ENCODE measurements around the gene STK39. TPM values are rescaled to one million over a fixed set of nuclear protein-coding genes. Genes with fewer than 3 reads are reported as not detected.

STK39 gene
- total RNA-seq, 1 donor from 2014 or later = 13.8 TPM

DNA sequence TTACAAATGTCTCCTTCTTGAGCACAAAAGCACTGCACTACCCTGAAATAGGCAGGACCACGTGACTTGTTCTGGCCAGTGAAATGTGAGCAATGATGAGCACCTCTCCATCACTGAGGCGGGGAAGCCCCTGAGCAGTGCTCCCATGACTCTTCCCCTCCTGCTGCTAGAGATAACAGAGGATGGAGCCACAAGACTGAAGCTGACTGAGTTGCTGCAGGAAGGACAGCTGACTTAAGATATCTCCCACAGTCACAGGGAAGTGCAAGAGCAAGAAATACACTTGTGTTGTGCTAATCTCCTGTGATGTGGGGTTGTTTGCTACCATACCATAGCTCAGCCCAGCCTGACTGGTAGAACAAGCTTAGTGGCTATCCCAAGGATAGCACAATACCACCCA lies 38.7 kb downstream of the STK39 start:
- no peak for DNase-seq (ENCODE audit: low read depth)

DNA sequence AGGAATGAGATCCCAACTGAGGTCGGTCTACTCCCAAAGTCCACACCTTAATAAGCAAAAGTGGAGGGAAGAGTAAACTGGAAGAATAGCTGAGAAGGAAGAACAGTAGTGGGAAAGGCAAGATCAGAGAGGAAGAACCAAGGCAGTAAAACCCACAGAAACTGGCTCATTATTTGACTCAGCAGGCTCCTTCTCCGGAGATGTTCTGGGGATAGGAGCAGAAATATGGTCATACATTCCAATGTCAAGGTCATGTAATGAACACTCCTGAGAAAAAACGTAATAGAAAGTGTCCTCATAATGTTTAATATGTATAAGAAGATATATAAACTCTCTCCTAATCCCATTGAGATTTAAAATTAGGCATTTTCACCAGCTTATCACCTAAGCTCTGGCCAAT lies 39.5 kb downstream of the STK39 start:
- no peak for DNase-seq (ENCODE audit: low read depth)

DNA sequence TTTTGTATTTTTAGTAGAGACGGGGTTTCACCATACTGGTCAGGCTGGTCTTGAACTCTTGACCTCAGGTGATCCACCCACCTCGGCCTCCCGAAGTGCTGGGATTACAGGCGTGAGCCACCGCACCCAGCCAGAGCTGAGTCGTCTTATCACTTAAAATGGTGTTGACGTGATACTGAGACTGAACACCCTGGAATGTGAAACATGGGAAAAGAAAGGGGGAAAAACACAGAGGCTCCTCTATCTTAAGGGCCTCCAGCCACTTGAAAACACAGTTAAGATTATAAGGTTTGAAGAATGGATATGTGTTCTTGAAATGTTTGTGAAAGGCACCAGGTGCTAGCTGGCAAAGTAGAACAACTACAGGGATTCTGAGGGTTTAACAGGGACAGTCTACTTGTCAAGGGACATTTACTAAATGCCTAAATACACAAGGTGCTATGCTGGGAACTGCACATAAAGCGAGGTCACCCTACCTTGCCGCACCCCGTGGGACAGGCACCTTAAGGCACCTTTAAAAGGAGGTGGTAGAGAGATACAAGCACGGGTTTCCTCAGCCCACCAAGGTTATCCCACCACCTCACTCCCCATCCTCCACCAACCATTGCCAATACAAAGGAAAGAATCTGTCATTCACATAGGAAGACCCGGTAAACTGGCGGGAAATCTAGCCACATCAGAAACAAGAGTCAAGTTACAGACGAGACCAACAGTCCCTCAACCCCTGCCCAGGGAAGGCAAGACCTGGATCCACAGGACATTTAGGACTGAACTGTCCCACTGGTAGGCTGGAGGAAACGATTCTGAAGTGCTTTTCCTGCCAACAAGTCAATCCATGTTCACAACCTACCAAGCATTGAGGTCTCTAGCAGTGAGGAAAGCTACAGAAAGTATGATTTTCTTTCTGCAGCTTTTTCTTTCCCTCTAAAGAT lies 43.4 kb downstream of the STK39 start:
- DNase-seq (ENCODE audit: low read depth) = no peak

DNA sequence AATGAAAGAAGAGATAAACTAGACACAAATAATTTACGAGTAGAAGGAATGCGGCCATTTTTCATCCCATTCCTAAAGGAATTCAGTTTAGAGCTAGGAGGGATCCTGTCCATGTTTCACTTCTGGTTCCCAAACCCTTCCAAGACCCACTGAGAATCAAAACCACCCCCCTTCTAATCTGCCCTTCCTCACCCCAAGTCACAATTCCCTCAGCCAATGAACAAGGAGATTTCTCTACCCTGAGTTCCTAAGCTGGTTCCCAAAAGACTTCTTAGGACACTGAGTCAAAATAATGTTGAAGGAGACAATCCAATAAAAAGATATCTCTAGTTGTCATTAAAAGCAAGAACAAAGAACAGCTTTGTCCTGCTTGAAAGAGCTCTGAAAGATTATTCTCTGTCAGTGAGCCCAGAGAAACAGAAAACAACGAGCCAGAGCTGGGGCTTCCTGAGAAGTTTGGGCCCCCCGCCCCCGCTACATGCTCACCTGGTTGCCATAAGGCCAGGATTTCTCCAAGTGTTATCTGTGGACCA lies 45.7 kb downstream of the STK39 start:
- DNase-seq (ENCODE audit: low read depth) = no peak

DNA sequence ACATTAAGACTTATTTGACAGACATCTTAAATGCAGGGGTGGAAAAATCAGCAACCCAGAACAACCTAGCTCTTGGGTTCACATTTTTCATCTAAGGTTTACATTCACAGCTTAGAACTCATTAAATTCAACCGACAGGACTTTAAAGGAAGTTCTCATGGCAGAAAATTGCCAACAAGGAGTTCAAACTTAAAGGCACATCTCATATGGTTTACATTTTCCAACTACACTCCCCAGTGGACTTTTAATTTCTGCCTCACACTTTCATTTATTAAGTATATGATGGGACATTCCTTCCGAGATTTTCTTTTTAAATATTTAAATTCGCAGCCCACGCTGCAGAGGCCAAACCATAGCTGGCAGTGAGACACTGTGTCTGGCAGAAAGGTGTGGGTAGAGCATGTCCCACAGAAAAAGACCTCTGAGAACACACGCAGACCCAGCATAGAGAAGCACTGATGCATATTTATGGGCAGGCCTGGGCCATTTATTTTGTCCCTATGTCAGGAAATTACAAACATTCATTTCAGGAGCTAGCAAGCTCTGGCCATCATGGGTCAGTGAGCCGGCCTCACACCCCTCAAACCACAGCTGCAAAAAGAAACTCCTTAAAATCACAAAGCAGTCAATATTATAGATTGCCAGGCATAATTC lies 46.3 kb downstream of the STK39 start:
- DNase-seq (ENCODE audit: low read depth) = peak; percentile 80

DNA sequence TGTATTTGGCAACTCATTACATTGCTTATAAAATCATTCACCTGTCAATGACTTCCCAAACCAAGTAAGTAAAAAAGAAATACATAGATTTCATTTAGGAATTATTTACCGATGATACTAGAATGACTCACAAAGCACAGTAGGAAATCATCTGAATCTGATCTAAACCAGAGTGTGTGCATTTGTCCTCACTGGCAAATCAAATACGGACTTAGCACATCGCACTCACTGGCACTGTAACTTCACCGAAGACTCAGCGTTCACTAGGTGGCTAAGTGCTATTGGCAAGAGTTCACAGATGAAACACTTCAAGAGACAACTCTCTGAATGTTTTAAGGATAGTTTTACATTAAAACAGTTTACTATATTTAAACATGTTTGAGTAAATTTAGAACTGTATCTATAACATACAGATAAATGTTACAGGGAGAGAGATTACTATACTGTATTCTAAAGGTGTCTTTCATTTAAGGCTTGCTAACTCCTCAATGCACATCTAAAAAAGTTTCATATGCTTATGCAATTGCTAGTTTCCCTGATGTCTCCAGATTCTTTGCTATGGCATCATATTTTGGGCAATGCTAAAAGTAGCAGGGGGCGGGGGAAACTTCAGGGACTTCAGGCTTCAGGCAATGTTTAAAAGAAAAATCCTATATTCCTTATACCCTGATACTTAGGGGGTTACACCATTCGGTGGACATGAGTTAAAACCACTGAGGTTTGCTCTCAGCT lies 48.8 kb downstream of the STK39 start:
- DNase-seq (ENCODE audit: low read depth) = peak; percentile 33

DNA sequence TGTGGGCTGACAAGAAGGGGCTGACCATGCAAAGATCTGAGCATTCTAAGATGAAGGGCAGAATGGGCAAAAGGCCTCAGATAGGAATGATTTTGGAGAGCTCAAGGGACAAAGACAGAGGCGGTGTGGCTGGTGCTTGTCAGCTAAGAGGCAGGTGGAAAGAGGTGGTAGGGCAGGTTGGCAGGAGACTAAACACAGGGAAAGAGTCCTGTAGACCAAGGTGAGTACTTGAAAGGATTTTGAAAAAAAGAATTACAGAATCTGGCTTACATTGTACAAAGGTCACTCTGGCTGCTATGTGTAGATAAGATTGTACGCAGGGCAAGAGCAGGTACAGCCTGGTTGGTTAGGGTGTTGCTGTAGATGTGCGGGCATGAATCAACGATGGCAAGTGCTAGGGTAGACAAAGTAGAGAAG lies 50.6 kb downstream of the STK39 start:
- DNase-seq (ENCODE audit: low read depth) = no peak

DNA sequence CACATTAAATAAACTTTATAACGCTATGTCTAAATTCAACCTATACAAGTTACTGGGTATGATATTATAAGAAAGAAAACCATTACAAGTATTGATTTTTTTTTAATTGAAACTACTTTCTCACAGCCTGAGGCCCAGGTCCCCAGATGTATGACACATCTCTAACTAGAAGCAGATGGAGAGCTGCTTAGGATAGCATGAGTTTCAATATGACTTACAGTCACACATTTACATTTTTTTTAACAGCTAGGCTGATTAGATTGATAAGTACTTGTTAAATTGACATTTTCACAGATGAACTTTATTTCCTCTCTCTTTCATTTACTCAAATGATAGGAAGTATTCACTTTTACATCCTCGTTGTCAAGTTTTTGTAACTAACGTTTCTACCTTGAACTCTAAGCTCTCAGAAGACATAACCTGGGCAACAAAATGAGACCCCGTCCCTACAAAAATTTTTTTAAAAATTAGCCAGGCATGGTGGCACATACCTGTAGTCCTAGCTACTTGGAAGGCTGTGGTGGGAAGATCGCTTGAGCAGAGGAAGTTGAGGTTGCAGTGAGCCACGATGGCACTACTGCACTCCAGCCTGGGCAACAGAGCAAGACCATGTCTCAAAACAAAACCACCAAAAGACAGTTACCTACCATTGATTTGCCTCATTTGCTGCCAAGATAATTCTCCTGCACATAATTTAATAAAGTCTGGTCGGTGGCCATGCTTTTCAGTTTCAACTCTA lies 52.4 kb downstream of the STK39 start:
- no peak for DNase-seq (ENCODE audit: low read depth)

DNA sequence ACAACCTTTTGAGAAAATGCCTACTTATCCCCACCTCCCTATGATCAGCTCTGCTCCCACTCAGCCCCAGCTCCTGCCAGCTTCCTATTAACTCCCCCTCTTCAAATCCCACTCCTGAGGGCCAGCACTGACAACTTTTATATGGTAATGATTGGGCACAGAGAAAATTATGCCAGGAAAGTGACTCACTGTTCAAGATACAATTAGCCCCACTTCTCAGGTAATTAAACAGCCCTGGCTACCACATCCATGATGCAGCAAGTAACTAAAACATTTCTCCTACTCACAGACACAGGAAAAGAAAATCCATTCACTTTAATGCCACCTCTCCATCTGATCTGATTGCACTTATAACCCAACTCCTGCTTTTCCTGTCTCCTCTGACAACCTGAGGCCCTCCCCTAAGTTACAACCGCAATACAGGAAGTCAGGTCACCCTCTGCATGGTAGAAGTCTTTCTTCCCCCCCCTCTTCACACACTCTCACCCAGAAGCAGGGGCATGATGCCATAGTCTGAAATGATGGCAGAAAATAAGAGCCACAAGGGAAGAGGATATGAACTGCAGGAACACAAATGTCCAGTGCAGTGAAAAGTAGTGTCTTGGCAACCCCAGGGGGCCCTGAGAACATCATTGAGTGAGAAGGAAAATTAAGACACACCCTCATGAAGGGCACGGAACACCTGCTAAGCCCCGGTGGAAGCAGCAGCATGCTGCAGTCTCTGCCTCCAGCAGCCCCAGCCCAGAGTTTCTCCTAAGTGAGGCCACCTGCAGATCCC lies 54.4 kb downstream of the STK39 start:
- peak; percentile 89 for DNase-seq (ENCODE audit: low read depth)

DNA sequence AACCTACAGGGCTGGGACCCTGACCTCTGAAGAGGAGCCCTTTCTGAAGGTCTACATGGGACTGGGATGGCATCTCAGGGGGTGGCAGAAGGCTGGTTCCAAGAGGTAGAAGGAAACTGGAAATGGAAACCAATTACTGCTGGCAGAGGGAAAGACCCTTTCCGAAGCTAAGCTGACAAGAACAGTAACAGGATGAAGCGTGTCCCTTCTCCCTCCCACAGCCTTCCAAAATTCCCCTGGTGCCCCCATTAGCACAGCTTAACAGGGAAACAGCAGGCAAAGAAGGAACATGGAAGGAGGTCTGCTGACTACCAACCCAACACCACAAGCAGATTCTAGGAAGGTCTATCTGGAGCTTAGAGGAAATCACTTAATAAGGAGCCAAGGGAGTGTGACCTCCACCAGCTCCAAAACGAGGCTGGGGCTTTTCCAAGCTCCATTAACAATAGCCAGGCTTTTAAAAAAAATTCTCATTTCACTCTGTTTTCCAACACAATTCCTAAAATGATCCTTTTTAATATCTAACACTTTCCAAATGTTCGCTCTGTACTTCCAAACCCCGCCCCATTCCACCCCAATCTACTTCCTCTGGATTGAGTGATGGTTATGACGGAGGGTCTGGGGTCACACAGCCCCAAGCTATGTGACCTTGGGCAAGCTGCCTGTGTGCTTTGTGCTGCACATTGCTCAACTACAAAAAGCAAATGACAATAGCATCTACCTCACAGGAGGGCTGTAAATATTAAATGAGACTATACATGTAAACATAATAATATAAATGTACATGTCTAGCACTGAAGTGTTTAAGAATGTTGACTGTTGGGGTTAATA lies 55.2 kb downstream of the STK39 start:
- peak; percentile 30 for DNase-seq (ENCODE audit: low read depth)

DNA sequence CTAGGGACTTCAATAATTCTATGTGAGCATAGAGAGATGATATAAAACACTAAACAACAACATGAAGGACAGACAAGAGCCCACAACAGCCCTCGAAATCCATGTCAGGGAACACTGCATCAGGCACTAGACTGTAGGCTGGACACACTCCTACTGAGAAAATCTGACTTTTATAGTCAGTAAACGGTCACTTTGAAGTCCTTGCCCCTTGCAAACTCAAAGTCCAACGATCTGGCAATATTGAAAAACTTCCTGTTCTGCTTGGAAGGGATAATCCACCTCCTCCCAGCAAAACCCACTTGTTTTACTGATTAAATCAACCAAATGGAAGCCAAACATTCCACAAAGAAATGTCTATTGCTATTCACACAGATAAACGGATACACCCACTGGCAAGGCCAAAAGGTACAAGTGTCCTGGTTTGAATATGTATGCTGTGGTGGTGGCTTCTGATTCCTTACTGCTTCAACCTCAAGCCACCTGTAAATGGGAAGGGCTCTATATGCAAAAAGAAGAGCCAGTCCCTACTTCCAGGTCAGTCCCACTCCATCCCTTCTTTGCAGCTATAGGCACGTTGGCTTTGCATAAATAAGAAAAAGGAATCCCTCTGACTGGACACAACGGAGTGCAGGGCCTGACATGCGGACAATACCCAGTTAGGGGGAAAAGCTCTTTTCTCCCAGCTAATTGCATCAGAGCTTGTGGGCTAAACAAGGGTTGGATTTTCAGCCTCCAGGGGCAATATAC lies 56.6 kb downstream of the STK39 start:
- DNase-seq (ENCODE audit: low read depth) = no peak

DNA sequence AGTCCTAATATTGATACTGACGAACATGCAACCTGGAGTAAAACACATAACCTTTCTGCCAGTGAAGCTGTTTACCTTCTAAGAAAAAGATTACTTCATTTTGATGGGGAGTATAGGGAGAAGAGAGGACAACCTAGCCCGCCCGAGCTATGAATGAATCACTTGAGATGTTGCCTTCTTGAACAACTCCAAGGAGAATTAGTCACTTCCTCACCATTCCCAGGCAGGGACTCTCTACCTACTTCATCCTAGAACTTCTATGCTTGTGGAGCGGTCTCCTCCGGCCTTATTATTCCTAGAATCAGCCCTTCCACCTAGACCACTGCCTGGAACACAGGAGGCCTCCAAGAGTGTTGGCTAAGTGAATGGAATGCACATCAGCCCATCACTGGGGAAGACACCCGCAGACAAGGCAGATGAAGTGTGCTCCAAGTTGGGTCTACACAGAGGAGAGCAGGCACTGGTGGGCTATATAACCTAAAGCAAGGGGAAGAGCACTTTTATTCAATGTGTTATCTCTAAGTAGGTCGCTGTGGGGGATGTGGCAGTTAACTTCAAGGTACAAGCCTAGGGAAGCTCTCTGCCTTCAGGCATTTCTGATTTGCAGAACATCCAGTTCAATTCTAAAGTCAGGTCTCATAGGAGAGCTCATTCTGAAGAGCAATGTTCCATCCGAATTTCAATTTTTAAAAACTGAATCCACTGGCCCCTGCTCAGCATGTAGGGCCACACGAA lies 57.4 kb downstream of the STK39 start:
- peak; percentile 86 for DNase-seq (ENCODE audit: low read depth)

DNA sequence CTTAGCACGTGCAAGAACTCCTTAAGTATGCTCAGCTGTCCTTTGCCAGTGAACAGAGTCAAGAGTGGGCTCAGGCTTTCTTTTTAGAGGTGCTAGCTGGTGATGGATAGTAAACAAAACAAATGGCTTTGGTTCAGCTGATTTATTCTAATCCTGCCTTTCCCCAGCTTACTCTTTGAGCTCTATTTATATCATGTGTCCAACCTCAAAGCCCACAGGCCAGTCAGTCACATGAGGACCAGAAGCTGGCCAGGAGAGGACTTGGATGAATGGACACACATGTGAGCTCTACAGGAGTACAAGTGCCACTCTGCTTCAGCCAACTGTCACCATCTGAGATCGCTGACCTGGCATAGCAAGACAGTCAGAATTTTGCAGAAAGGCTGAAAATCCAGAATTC lies 59.4 kb downstream of the STK39 start:
- DNase-seq (ENCODE audit: low read depth) = no peak

DNA sequence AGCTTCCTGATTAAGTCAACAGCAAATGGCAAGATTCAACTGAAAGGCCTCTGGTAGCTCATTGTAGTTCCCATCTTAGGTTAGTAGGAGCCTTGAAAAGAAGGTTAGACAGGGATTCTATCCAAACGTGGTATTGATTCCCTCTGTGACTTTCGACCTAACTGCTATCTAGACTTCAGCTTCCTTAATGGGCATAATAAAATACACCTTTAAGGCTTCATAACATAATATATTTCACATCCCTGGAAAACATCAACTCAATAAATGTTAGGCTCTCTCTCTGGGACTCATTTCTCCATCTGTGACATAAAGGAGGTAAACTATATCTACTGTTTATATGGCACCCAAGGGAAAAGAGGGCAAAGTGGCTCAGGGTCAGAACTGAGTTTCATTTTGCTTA lies 60.9 kb downstream of the STK39 start:
- DNase-seq (ENCODE audit: low read depth) = no peak

DNA sequence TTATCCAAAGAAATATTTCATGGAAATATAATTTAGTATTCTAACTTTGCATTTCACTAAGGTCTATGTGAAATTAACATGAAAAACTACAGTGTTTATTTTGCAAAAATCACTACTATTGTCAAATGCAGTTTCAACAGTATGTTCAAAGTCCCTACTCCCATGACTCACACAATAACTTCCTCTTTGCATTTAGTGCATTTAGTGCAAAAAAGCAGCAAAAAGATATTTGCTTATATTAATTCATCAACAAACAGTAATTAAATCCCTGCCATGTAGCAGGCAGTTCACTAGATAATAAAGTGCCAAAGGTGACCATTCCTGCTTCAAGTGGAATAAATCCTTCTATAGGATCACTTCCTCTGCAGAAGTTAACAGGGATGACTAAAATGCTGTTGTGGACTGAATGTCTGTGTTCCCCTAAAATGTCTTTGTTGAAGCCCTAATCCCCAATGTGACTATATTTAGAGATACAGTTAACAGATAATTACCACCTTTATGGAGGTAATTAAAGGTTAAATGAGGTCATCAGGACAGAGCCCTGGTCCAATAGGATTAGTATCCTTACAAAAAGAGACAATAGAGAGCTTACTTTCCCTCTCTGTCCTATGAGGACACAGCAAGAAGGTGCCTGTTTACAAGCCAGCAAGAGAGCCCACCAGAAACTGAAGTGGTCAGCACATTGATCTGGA lies 61.7 kb downstream of the STK39 start:
- DNase-seq (ENCODE audit: low read depth) = no peak

DNA sequence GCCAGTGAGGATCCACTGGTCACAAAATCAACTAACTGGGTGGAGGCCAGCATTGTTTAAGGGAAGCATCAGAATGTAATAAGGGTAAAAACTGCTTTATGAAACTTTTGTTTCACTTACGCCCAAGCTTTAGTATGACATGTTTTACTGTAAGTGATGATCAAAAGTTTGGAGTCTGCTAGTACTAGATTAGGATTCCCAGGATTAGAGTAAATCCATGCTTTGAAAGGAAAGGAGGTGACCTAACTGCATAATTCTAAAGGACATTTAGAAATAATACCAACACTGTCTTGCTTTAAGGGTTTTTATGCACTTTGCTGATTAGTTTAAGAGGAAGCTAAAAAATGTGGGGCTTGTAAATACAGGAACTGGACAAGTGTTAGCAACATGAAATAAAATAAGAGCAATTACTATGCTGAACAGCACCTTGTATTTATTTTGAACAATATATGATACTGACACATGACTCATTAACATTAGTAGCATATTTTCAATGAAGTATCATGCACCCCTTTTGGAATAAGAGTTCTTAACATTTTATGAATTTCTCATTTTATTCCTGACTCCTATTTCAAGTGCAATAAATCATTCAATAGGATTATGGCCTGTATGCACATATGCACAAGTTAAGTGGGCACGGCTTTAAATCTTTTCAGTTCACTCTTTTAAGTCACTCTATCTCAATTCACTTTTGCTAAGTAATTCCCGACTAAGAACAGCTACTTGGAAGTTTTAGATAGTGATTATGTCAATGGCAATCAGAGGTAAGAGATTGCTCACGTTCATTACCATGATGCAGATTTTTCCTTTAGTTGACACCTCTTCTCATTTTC lies 62.5 kb downstream of the STK39 start:
- DNase-seq (ENCODE audit: low read depth) = peak; percentile 40
